Transverse colon (tissue), 1 donor: ENCODE results near the gene SMPX.

ENCODE experiments used
- EP300 ChIP-seq: sonication (generic); formaldehyde crosslinking; IDR thresholded peaks from one replicate; pipeline ENCODE4 v1.6.1; 2017; ENCODE audit warnings: antibody characterized with exemption, low read depth
- POLR2A ChIP-seq: fragments of 450-650 bp; IDR thresholded peaks from one replicate; pipeline ENCODE4 v1.6.1; 2016; ENCODE audit warnings: antibody characterized with exemption, mild to moderate bottlenecking, moderate library complexity

DNA sequence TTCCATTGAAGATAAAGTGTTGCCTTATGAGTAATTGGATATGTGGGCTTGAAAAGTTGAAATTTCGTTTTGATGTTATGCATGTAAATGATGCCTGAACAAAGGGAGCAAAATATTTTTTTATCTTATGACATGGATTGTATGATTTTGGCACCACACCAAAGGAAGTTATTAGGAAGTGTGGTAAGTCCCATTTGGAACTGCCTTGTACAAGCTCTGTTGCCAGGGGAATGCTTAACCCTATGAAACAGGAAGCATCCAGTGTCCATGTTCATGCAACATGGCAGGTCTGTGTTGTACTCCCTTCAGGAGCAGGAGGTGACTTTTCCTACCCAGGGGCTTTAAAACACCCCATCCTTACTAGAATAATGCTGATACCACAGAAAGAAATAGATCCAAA lies 13.2 kb downstream of the SMPX start:
- TF ChIP-seq EP300 (no peak), POLR2A (no peak)
